ENCODE results near the gene ATP8B1. TPM values are rescaled to one million over a fixed set of nuclear protein-coding genes. Genes with fewer than 3 reads are reported as not detected.

ATP8B1 gene
- total and polyA plus RNA-seq, 9 of the 15 experiments (the other 6 are each of a cell fraction or from before 2014, with no cell fraction given): 0.01 to 0.22 (median 0.03) TPM; not detected in 3

DNA sequence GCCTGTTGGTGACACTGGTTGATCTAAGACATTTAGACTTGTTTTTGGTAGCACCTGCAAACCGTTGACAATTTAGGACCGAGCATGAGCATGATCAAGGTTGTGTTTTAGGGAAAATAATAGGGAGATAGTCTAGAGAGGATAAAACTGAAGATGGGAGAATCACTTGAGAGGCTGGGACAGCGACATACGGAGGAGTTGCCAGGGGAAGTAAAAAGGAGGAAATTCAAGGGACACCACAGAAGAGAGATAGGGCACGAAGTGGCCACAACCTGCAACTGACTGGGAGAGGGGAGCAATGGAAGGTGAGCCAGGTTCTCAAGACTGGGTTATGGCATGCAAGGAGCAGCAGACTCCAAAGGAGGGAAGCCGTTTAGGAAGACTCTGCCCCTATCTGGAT is 1.4 kb upstream of the ATP8B1 start:
- in situ Hi-C loops (cut with MboI) (no loop called here), intact Hi-C loops (cut with micrococcal nuclease) (no loop called here)
- 14% methylated on average over 6 of the region's 6 CpGs for WGBS (ENCODE audit: insufficient coverage, low coverage, missing lambda C conversion rate)
- Histone ChIP-seq H3K9me1 (ENCODE audit: control insufficient read depth, insufficient read depth, low read length) (no peaks in the 10 kb centered on the region), H3K4me2 (ENCODE audit: insufficient read depth, low read length) (no peak overlapping the region), H3K27ac (ENCODE audit: extremely low read depth, low read depth, low read length) (no peak overlapping the region), H3K79me2 (ENCODE audit: control insufficient read depth, insufficient read depth, low read length) (no peaks in the 10 kb centered on the region), H3K4me1 (replicated peaks in 1 of 2; ENCODE audit: control insufficient read depth in 2 of 2, insufficient read depth in 2 of 2, low read length in 2 of 2) (peaks cover 0 to 22% of the 10 kb centered on the region in 2 experiments; a peak in 3 of 5 replicates), H3K4me3 (no peak overlapping the region), H3K36me3 (ENCODE audit: control insufficient read depth, insufficient read depth, low read length) (no peaks in the 10 kb centered on the region), H2AFZ (ENCODE audit: low read depth, low read length) (no peak overlapping the region), H3K27me3 (ENCODE audit: control insufficient read depth in 2 of 2, insufficient read depth in 2 of 2, low read length in 2 of 2) (peaks cover 12 to 28% of the 10 kb centered on the region in 2 experiments; a peak in 3 of 5 replicates), H3K9ac (ENCODE audit: insufficient read depth in 1 of 2, low read depth in 2 of 2, low read length in 2 of 2) (no peak overlapping the region), H4K20me1 (replicated peaks; ENCODE audit: control insufficient read depth, insufficient read depth, low read length) (no peaks in the 10 kb centered on the region), H3K9me3 (replicated peaks; ENCODE audit: control insufficient read depth, insufficient read depth, low read depth, low read length) (no peaks in the 10 kb centered on the region)
- ATAC-seq (no peak), DNase-seq (ENCODE audit: extremely low read depth in 1 of 4, low spot score in 3 of 4) (no peak), FAIRE-seq (no peak)
- BruUV-seq (replicated peaks): no TSS peak
- CTCF ChIA-PET (ENCODE audit: low intra/inter-chr PET ratio): no interaction called here
- POLR2A ChIA-PET: interaction anchor here (0.9 kb wide), 1 partner anchor 185 kb away, joined by 3 read pairs; no protein-coding TSS in a partner anchor
- TF ChIP-seq, protein P1, sequence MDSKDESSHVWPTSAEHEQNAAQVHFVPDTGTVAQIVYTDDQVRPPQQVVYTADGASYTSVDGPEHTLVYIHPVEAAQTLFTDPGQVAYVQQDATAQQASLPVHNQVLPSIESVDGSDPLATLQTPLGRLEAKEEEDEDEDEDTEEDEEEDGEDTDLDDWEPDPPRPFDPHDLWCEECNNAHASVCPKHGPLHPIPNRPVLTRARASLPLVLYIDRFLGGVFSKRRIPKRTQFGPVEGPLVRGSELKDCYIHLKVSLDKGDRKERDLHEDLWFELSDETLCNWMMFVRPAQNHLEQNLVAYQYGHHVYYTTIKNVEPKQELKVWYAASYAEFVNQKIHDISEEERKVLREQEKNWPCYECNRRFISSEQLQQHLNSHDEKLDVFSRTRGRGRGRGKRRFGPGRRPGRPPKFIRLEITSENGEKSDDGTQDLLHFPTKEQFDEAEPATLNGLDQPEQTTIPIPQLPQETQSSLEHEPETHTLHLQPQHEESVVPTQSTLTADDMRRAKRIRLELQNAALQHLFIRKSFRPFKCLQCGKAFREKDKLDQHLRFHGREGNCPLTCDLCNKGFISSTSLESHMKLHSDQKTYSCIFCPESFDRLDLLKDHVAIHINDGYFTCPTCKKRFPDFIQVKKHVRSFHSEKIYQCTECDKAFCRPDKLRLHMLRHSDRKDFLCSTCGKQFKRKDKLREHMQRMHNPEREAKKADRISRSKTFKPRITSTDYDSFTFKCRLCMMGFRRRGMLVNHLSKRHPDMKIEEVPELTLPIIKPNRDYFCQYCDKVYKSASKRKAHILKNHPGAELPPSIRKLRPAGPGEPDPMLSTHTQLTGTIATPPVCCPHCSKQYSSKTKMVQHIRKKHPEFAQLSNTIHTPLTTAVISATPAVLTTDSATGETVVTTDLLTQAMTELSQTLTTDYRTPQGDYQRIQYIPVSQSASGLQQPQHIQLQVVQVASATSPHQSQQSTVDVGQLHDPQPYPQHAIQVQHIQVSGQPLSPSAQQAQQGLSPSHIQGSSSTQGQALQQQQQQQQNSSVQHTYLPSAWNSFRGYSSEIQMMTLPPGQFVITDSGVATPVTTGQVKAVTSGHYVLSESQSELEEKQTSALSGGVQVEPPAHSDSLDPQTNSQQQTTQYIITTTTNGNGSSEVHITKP (IDR thresholded peaks at IDR 0.05; ENCODE audit: partially characterized antibody): no peak
- no peak for TF ChIP-seq FOXK2 (conservative IDR thresholded peaks at IDR 0.05 in 1 of 2, IDR thresholded peaks at IDR 0.05 in 1 of 2; ENCODE audit: low read depth in 2 of 2)
- no peak for TF ChIP-seq ZBED1 (IDR thresholded peaks at IDR 0.05)
- no peak for TF ChIP-seq CBFB (CRISPR knock-in tag; IDR thresholded peaks at IDR 0.05)
- TF ChIP-seq, protein P2, sequence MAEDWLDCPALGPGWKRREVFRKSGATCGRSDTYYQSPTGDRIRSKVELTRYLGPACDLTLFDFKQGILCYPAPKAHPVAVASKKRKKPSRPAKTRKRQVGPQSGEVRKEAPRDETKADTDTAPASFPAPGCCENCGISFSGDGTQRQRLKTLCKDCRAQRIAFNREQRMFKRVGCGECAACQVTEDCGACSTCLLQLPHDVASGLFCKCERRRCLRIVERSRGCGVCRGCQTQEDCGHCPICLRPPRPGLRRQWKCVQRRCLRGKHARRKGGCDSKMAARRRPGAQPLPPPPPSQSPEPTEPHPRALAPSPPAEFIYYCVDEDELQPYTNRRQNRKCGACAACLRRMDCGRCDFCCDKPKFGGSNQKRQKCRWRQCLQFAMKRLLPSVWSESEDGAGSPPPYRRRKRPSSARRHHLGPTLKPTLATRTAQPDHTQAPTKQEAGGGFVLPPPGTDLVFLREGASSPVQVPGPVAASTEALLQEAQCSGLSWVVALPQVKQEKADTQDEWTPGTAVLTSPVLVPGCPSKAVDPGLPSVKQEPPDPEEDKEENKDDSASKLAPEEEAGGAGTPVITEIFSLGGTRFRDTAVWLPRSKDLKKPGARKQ (CRISPR knock-in tag; IDR thresholded peaks at IDR 0.05): no peak
- TF ChIP-seq, protein P3, sequence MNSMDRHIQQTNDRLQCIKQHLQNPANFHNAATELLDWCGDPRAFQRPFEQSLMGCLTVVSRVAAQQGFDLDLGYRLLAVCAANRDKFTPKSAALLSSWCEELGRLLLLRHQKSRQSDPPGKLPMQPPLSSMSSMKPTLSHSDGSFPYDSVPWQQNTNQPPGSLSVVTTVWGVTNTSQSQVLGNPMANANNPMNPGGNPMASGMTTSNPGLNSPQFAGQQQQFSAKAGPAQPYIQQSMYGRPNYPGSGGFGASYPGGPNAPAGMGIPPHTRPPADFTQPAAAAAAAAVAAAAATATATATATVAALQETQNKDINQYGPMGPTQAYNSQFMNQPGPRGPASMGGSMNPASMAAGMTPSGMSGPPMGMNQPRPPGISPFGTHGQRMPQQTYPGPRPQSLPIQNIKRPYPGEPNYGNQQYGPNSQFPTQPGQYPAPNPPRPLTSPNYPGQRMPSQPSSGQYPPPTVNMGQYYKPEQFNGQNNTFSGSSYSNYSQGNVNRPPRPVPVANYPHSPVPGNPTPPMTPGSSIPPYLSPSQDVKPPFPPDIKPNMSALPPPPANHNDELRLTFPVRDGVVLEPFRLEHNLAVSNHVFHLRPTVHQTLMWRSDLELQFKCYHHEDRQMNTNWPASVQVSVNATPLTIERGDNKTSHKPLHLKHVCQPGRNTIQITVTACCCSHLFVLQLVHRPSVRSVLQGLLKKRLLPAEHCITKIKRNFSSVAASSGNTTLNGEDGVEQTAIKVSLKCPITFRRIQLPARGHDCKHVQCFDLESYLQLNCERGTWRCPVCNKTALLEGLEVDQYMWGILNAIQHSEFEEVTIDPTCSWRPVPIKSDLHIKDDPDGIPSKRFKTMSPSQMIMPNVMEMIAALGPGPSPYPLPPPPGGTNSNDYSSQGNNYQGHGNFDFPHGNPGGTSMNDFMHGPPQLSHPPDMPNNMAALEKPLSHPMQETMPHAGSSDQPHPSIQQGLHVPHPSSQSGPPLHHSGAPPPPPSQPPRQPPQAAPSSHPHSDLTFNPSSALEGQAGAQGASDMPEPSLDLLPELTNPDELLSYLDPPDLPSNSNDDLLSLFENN (IDR thresholded peaks at IDR 0.05; ENCODE audit: low read depth in 2 of 2, low read length in 2 of 2): no peak
- no peak for TF ChIP-seq STAT5B (CRISPR knock-in tag; IDR thresholded peaks at IDR 0.05)
- TF ChIP-seq, protein P4, sequence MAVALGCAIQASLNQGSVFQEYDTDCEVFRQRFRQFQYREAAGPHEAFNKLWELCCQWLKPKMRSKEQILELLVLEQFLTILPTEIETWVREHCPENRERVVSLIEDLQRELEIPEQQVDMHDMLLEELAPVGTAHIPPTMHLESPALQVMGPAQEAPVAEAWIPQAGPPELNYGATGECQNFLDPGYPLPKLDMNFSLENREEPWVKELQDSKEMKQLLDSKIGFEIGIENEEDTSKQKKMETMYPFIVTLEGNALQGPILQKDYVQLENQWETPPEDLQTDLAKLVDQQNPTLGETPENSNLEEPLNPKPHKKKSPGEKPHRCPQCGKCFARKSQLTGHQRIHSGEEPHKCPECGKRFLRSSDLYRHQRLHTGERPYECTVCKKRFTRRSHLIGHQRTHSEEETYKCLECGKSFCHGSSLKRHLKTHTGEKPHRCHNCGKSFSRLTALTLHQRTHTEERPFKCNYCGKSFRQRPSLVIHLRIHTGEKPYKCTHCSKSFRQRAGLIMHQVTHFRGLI (CRISPR knock-in tag; IDR thresholded peaks at IDR 0.05): no peak
- TF ChIP-seq EP400 (IDR thresholded peaks at IDR 0.05): no peak
- no peak for TF ChIP-seq PPARD (CRISPR knock-in tag; IDR thresholded peaks at IDR 0.05)
- no peak for TF ChIP-seq ARHGAP35 (IDR thresholded peaks at IDR 0.05; ENCODE audit: partially characterized antibody)
